GM12801 (cell line): ENCODE measurements around the gene RMI2.

Experiments
- TF ChIP-seq, protein P1 (sequence below): IDR thresholded peaks from one replicate; pipeline ENCODE4 v1.5.1; 2011; ENCODE audit warnings: control low read depth; ENCODE audit not compliant: insufficient read length; ENCODE audit errors: extremely low read depth

RMI2 gene

DNA sequence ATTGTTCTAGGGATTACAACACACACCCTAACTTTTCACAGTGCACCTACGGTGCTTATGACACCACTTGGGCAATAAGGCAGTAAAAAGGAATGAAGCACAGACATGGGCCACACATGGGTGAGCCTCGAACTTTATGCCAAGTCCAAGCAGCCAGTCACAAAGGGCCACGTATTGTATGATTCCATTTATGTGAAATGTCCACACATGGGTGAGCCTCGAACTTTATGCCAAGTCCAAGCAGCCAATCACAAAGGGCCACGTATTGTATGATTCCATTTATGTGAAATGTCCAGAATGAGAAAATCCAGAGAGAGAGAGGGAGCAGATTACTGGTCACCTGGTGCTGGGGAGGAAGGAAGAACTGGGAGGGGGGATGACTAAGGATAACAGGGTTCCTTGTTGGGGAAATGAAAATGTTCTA, 22.2 kb downstream of the RMI2 start:
- TF ChIP-seq, protein P1, sequence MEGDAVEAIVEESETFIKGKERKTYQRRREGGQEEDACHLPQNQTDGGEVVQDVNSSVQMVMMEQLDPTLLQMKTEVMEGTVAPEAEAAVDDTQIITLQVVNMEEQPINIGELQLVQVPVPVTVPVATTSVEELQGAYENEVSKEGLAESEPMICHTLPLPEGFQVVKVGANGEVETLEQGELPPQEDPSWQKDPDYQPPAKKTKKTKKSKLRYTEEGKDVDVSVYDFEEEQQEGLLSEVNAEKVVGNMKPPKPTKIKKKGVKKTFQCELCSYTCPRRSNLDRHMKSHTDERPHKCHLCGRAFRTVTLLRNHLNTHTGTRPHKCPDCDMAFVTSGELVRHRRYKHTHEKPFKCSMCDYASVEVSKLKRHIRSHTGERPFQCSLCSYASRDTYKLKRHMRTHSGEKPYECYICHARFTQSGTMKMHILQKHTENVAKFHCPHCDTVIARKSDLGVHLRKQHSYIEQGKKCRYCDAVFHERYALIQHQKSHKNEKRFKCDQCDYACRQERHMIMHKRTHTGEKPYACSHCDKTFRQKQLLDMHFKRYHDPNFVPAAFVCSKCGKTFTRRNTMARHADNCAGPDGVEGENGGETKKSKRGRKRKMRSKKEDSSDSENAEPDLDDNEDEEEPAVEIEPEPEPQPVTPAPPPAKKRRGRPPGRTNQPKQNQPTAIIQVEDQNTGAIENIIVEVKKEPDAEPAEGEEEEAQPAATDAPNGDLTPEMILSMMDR: no peak

DNA sequence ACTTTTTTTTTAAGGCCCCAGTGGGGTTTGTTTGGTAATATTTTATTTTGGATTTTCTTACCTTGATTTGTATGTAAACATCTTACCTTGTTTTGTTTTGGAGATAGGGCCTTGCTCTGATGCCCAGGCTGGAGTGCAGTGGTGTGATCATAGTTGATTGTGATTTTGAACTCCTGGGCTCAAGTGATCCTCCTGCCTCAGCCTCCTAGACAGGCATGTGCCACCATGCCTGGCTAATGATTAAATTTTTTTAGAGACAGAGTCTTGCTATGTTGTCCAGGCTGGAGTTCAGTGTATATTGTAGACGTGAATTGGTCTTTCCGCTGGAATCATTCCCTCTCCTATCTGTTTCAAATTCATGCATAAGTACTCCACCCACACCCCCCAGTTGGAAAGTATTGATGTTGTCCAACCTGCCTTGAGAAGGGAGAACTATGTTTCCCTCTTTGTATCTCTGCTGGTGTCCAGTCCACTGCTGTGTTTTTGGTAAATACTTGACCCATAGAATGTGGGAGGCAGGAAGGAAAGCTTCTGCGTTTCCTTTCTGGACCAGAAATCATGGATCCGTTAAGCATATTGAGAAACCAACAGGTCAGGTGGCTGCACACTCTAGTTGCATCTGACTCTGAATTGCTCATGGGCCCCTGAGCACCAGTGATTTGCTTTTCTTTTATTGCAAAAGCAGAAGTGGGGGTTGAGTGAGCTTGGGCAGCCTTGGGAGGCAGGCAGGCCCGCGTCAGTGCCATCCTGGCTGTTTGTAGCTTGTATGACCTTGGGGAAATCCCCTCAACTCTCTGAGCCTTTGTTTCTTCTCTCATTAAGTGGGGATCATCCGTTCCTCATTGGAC, 25.0 kb downstream of the RMI2 start:
- TF ChIP-seq, protein P1: no peak

DNA sequence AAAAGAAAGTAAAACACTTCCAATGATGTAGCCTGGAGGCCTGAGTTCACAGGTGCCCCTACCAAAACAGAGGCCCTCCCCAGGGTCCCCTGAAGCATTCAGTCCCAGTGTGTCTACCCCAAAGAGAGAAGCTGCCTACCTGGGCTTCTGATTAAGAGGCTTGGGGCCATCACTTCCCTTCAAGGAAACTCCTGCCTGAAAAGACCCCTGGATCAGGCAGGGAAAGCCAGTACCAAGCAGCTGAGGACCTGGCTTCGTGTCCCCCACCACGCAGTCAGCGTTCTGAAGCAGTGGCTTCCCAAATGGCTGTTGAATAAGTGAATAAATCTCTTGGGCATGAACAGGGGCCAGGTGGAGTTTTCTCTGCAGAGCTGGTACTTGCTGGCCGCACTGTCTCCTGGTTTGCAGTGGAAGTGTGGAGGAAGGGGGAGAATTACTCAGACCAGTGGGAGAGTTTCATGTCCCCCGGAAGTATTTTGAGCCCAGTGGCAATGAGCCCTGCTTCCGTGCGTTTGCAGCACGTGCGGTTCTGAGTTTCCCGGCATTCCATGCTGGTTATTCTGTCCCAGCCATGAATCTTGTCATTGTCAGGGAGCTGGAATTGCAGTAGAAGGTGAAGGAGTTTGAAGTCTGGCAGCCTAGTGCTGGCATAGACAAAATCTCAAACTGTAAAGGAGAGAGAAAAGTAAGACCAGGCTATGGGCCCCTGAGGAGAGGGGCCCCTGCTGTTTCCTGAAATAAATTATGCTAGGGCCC, 27.0 kb downstream of the RMI2 start:
- TF ChIP-seq, protein P1: no peak

DNA sequence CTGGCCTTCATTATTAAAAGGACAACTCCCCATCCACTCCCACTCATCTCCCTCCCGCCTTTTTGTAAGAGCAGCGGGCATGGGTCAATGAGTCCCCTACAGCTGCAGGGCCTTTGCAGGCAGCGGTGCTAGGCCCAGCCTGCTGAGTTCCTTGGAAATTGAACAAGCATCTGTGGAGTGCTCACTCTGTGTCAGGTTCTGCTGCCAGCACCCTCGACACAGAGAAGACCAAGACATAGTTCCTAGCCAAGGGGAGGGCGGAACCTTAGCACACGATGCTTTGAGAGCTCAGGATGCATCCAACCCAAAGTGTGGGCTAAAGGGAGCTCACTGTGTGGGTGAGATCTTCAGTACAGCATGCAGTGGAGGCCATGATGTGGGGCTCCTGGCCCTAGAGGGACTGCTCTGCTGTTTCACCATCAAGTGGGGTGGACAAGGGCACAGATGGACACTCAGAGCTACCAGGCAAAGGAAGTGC, 27.6 kb downstream of the RMI2 start:
- TF ChIP-seq, protein P1: no peak

DNA sequence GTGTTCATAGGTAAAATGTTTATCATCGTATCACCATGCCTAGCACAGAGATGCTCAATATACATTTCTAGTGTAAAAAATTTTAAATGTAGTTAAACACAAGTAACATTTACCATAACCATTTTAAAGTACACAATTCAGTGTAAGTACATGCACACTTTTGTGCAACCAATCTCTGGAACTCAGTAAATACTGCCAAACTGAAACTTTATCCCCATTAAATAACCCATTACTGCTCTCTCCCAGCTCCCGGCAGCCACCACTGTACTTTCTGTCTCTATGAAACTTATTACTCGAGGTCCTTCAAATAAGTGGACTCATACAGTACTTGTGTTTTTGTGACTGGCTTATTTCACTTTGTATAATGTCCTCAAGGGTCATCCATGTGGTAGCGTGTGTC, 29.0 kb downstream of the RMI2 start:
- TF ChIP-seq, protein P1: no peak

DNA sequence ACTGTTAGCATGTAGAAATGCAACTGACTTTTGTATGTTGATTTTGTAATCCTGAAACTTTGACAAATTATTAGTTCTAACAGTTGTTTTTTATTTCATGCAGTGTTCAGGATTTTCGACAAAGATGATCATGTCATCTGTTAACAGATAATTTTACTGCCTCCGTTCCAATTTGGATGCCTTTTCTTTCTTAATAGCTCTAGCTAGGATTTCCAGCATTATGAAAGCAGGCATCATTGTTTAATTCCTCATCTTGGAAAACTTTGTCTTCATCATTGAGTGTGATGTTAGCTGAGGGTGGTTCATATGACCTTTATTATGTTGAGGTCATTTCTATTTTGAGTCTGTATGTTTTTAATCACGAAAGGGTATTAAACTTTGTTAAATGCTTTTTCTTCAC, 31.9 kb downstream of the RMI2 start:
- TF ChIP-seq, protein P1: no peak

DNA sequence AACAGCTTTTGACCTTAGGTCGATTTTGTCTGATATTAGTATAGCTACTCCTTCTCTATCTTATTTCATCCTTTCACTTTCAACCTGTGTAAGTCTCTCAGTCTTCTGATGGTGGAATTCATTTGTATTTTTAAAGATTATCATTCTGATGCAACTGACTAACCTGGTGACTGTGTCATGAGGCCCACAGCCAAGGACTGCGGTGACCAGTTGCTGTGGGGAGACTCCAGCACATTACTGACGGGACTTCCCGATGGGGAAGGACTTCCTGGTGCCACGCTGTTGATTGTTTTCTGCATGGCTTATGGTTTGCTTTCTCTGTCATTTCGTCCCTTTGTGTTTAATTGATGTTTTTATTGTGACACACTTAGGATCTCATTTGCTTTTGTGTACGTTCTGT, 34.2 kb downstream of the RMI2 start:
- TF ChIP-seq, protein P1: no peak
